Activated CD4-positive, alpha-beta memory T cell treated with anti-CD3 and anti-CD28 coated beads for 36 hours (primary cell): ENCODE results near the gene HNRNPUL1. TPM values are rescaled to one million over a fixed set of nuclear protein-coding genes. Genes with fewer than 3 reads are reported as not detected.
A peak's percentile ranks its signal among the peaks of the same experiment; 100 is the strongest.

Source experiments
- CTCF ChIA-PET: fragments of 350-600 bp; sonication (Branson Sonifier 250); formaldehyde crosslinking; loops from one replicate; lab custom pipeline; 2021; ENCODE audit warnings: antibody characterized with exemption, inconsistent platforms; lab: Charles Lee
- POLR2A ChIA-PET: fragments of 350-600 bp; sonication (Branson Sonifier 250); formaldehyde crosslinking; loops from one replicate; lab custom pipeline; 2021; ENCODE audit warnings: antibody characterized with exemption; lab: Charles Lee
- DNase-seq: peaks from one replicate; pipeline ENCODE4 v3.0.0-alpha.2; 2020
- H3K27ac Mint-ChIP-seq: one replicate; pipeline ENCODE4 v1.8.0; 2021; ENCODE audit warnings: mixed read lengths
- H3K27me3 Mint-ChIP-seq: one replicate; pipeline ENCODE4 v1.8.0; 2021; ENCODE audit warnings: mixed read lengths
- H3K36me3 Mint-ChIP-seq: one replicate; pipeline ENCODE4 v1.8.0; 2021; ENCODE audit warnings: mixed read lengths
- H3K4me1 Mint-ChIP-seq: one replicate; pipeline ENCODE4 v1.8.0; 2021; ENCODE audit warnings: low read depth, mixed read lengths
- H3K4me3 Mint-ChIP-seq: one replicate; pipeline ENCODE4 v1.8.0; 2021; ENCODE audit warnings: mild to moderate bottlenecking, mixed read lengths
- H3K9me3 Mint-ChIP-seq: one replicate; pipeline ENCODE4 v1.8.0; 2021; ENCODE audit warnings: mixed read lengths
- intact Hi-C: fragments of 100-400 bp; cut with micrococcal nuclease; formaldehyde crosslinking; loops from one replicate; pipeline ENCODE4 v1.15.1; 2023
- total RNA-seq, 2 experiments: library from RNA; stranded (reverse); gene quantifications; one replicate each; pipeline ENCODE4 v1.2.3, GENCODE V29; 2021

HNRNPUL1 gene
- total RNA-seq = 100 to 1,000 TPM; 290 to 295 TPM

DNA sequence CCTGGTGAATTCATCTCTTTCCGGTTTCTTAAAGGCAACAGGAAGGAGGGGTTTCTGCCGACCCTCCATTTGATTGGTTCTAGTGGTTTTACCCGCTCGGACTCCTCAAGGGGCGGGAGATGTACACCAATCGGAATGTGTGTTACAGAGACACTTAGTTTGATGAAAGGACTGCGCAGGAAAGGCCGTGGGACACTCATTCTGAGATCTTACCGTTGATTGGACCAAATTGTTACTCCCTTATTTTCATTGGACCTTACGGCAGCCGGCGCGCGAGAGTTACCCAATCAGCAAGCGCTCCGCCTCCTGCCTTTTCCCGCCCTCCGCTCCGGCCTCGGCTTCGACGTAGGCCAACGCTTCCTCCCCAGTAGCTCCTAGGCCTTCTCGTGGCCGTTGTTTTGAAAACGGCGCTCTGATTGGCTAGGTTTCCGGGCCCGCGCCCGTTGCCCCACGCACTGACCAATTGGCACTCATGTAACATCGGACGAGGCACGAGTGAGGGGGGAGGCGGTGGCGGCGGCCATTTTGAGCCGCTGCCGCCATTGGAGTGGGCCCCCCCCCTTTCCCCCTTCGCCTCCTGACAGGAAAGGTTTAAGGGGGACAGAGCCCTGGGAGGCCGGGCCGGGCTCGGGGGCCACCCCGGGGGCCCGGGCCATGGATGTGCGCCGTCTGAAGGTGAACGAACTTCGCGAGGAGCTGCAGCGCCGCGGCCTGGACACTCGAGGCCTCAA, at the start of gene HNRNPUL1:
Gene HNRNPUL1 (plus strand): TSS at position 523 of the 731 bp plus-strand sequence. CDS start 132 bp downstream, at position 655.
- Mint-ChIP-seq H3K4me3 (peak within 1 kb of the TSS; percentile 97), H3K9me3 (no peaks in the 10 kb centered on the region), H3K4me1 (peaks cover 46% of the 10 kb centered on the region), H3K36me3 (peaks cover 39% of the 10 kb centered on the region), H3K27ac (peak within 1 kb of the TSS; percentile 100), H3K27me3 (peaks cover 4% of the 10 kb centered on the region)
- ChIA-PET POLR2A (interaction anchor here (0.9 to 4.9 kb wide), 15 partner anchors 10 to 799 kb away, joined by 3 to 97 read pairs (median 5); partner anchors contain the start of genes B9D2, BLVRB, CCDC97 and RAB4B), CTCF (interaction anchor here (0.6 to 9.3 kb wide), 11 partner anchors 35 to 299 kb away, joined by 3 to 118 read pairs (median 7); partner anchors contain the start of gene CCDC97)
- peak; percentile 99 for DNase-seq
- intact Hi-C loops = loop anchor here (1.0 to 5.0 kb wide), 12 partner anchors 38 to 1862 kb away; partner anchors contain the start of genes ACTMAP, B9D2, BCKDHA and COQ8B

DNA sequence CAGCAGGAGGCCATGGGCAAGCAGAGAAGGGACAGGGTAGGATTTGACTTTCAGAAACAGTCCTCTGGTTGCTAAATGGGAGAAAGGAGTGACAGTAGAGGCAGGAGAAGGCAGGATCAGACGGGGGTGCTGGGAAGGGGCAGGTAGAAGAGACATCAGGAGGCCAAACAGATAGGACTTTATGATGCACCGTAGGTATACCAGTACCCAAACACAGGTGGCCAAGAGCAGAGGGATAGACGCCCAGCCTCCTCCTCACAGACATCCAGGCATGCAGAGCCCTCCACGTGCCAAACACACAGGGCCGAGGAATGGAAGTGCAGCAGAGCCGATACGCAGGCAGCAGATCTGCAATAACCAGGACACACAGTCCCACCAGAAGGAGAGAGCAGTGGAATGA, 46.4 kb upstream of the HNRNPUL1 start:
- Mint-ChIP-seq H3K4me1 (no peaks in the 10 kb centered on the region), H3K27me3 (peaks cover 23% of the 10 kb centered on the region), H3K4me3 (no peak overlapping the region), H3K9me3 (no peaks in the 10 kb centered on the region), H3K36me3 (no peaks in the 10 kb centered on the region), H3K27ac (no peak overlapping the region)
- ChIA-PET CTCF (no interaction called here), POLR2A (no interaction called here)
- intact Hi-C loops = no loop called here
- DNase-seq = no peak

- Mint-ChIP-seq H3K36me3 (no peaks in the 10 kb centered on the region), H3K27ac (no peak overlapping the region), H3K4me3 (no peak overlapping the region), H3K4me1 (no peaks in the 10 kb centered on the region), H3K9me3 (no peaks in the 10 kb centered on the region), H3K27me3 (peaks cover 23% of the 10 kb centered on the region)
- POLR2A ChIA-PET = no interaction called here
- CTCF ChIA-PET = no interaction called here
- intact Hi-C loops = no loop called here
- DNase-seq = no peak
Measured at GRCh38 chr19:41218249-41218614, 45.9 kb upstream of the HNRNPUL1 start.

DNA sequence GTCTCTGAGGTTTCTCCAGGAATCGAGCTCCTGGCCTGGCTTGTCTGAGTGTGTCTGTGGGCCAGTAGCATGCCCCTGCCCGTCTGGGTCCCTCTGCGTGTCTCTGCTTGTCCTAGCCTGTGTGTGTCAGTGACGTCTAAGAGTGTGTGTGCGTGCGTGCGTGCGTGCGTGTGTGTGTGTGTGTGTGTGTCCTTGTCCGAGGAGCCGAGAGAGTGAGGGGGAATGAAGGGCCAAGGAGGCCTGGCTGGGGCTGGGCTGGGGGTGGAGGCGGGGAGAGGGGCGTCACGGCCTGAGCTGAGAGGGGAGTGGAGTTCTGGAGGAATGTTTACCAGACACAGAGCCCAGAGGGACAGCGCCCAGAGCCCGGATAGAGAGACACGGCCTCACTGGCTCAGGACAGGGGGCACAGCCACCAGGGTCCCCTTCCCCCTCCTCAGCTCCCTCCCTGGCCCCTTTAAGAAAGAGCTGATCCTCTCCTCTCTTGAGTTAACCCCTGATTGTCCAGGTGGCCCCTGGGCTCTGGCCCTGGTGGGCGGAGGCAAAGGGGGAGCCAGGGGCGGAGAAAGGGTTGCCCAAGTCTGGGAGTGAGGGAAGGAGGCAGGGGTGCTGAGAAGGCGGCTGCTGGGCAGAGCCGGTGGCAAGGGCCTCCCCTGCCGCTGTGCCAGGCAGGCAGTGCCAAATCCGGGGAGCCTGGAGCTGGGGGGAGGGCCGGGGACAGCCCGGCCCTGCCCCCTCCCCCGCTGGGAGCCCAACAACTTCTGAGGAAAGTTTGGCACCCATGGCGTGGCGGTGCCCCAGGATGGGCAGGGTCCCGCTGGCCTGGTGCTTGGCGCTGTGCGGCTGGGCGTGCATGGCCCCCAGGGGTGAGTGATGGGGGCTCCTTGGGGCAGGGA, 45.3 kb upstream of the HNRNPUL1 start, which contains the start of gene AXL:
Gene AXL (plus strand): TSS at position 609 of the 893 bp plus-strand sequence. CDS start 170 bp downstream, at position 779.
- Mint-ChIP-seq H3K9me3 (no peaks in the 10 kb centered on the region), H3K27ac (no peak within 1 kb of the TSS), H3K36me3 (no peaks in the 10 kb centered on the region), H3K27me3 (peaks cover 23% of the 10 kb centered on the region), H3K4me1 (no peaks in the 10 kb centered on the region), H3K4me3 (no peak within 1 kb of the TSS)
- POLR2A ChIA-PET = no interaction called here
- CTCF ChIA-PET = no interaction called here
- no peak for DNase-seq
- intact Hi-C loops = no loop called here

DNA sequence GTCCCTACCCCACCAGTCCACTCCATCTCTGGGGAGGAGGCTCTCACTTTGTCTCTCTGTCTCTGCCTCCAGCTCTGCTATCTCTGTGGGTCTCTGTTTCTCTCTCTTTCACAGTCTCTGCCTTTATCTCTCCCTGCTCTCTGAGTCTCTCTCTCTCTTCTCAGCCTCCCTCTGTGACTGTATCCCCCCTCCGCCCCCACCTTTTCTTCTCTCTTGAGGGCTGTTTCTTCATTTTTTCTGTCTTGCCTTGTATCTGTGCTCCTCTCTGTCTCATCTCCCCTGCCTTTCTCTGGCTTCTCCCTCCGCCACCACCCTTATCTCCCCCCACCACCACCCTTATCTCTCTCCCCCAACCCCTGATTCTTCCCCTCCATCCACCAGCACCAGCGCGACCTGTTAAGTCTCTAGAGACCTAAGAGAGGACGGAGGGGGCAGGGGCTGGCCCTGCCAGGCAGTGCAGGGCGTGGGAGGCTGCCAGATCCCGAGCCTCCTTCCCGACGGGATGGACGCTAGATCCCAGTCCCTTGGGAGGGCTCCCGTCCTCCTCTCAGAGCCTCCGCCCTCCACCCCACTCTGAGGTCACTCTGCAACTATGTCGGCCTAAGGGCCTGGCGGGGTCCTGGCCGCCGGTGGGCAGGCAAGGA, 44.1 kb upstream of the HNRNPUL1 start:
- intact Hi-C loops = no loop called here
- H3K27ac Mint-ChIP-seq = no peak overlapping the region
- peaks cover 23% of the 10 kb centered on the region for H3K27me3 Mint-ChIP-seq
- no peak for DNase-seq
- CTCF ChIA-PET = interaction anchor here (1.3 kb wide), 1 partner anchor 15 kb away, joined by 3 read pairs; no protein-coding TSS in a partner anchor
- POLR2A ChIA-PET = no interaction called here
- H3K36me3 Mint-ChIP-seq = no peaks in the 10 kb centered on the region
- no peaks in the 10 kb centered on the region for H3K4me1 Mint-ChIP-seq
- no peak overlapping the region for H3K4me3 Mint-ChIP-seq
- H3K9me3 Mint-ChIP-seq = no peaks in the 10 kb centered on the region

- no peaks in the 10 kb centered on the region for H3K9me3 Mint-ChIP-seq
- no peak overlapping the region for H3K4me3 Mint-ChIP-seq
- intact Hi-C loops = no loop called here
- H3K27me3 Mint-ChIP-seq = peaks cover 23% of the 10 kb centered on the region
- H3K4me1 Mint-ChIP-seq = peaks cover 7% of the 10 kb centered on the region
- no peaks in the 10 kb centered on the region for H3K36me3 Mint-ChIP-seq
- H3K27ac Mint-ChIP-seq = no peak overlapping the region
- CTCF ChIA-PET = interaction anchor here (1.3 kb wide), 1 partner anchor 16 kb away, joined by 3 read pairs; no protein-coding TSS in a partner anchor
- POLR2A ChIA-PET = no interaction called here
- DNase-seq = no peak
Measured at GRCh38 chr19:41220811-41221210, 43.4 kb upstream of the HNRNPUL1 start.

- Mint-ChIP-seq H3K4me1 (peaks cover 11% of the 10 kb centered on the region), H3K27me3 (peaks cover 23% of the 10 kb centered on the region), H3K36me3 (no peaks in the 10 kb centered on the region), H3K27ac (no peak overlapping the region), H3K4me3 (no peak overlapping the region), H3K9me3 (no peaks in the 10 kb centered on the region)
- intact Hi-C loops = no loop called here
- POLR2A ChIA-PET = no interaction called here
- CTCF ChIA-PET = no interaction called here
- no peak for DNase-seq
Measured at GRCh38 chr19:41221514-41222205, 42.5 kb upstream of the HNRNPUL1 start.

DNA sequence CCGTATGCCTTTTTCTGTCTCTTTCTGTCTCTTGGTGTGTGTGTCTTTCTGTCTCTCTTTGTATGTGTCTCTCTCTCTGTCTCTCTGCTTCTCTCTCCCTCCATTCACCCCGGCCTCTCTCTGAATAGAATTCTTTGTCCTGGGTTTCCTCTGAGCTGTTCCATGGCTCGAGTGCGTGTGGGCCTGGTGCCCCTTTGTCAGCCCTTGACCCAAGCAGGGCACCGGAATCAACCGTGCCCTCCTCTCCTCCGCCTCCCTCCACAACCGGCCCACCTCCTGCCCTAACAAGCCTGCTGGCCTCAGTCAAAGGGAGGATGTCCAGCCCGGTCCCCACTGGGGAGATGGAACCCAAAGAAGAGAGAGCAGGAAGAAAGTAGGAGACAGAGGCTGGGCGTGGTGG, 41.9 kb upstream of the HNRNPUL1 start:
- ChIA-PET CTCF (no interaction called here), POLR2A (no interaction called here)
- Mint-ChIP-seq H3K36me3 (no peaks in the 10 kb centered on the region), H3K27ac (no peak overlapping the region), H3K27me3 (peaks cover 23% of the 10 kb centered on the region), H3K4me1 (peaks cover 16% of the 10 kb centered on the region), H3K4me3 (no peak overlapping the region), H3K9me3 (no peaks in the 10 kb centered on the region)
- intact Hi-C loops = no loop called here
- DNase-seq = no peak

DNA sequence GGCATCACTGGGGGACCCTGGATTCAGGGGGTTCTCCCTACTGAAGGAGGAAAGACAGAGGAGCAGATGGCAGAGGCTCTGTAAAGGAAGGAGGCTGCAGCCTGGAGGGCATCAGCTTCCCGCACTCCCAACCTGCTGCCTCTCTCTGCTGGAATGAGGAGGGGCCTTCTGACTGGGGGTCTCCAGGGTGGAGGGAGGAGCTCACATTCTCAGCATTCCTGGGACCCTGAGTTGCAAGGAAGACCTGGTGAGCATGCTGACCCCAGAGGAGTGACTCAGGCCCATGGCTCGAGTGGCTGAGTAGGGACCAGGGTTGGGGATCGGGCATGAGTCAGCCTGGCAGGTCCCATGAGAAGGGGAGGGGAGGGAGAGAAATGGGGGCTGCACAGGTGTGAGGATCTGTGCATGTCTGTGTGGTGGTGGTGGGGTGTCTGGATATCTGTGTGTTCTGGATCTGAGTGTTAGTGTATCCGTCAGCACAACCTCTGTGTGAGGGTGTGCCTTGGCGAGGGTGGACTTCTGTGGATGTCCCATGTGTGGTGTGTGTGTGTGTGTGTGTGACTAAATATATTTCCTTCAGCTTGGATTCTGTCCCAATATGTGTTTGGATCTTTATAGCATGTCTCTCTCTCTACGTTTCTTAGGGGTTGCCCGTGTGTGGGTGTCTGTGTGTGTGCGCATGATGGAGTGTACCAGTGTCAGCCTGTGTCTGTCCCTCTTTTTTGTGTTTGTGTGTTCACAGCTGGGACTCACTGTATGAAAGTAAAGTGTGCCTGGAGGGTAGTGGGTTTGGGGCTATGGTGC, 40.5 kb upstream of the HNRNPUL1 start:
- POLR2A ChIA-PET = no interaction called here
- peaks cover 16% of the 10 kb centered on the region for H3K4me1 Mint-ChIP-seq

GRCh38 chr19:41224632-41225031, 39.5 kb upstream of the HNRNPUL1 start:
- ChIA-PET POLR2A (no interaction called here), CTCF (interaction anchor here (2.7 kb wide), 1 partner anchor 38 kb away, joined by 16 read pairs; no protein-coding TSS in a partner anchor)
- no peak for DNase-seq
- no peak overlapping the region for H3K4me3 Mint-ChIP-seq
- intact Hi-C loops = loop anchor here (1.0 kb wide), 1 partner anchor 39 kb away; no protein-coding TSS in a partner anchor
- peaks cover 12% of the 10 kb centered on the region for H3K27me3 Mint-ChIP-seq
- no peaks in the 10 kb centered on the region for H3K9me3 Mint-ChIP-seq
- no peak overlapping the region for H3K27ac Mint-ChIP-seq
- H3K36me3 Mint-ChIP-seq = no peaks in the 10 kb centered on the region
- peaks cover 16% of the 10 kb centered on the region for H3K4me1 Mint-ChIP-seq

More for the DNA sequence above, 40.5 kb upstream of the HNRNPUL1 start:
- no peak overlapping the region for H3K4me3 Mint-ChIP-seq
- peaks cover 14% of the 10 kb centered on the region for H3K27me3 Mint-ChIP-seq
- no peak overlapping the region for H3K27ac Mint-ChIP-seq
- CTCF ChIA-PET = no interaction called here
- H3K9me3 Mint-ChIP-seq = no peaks in the 10 kb centered on the region
- intact Hi-C loops = no loop called here
- no peaks in the 10 kb centered on the region for H3K36me3 Mint-ChIP-seq
- peak; percentile 22 for DNase-seq
